GM12878 (cell line): ENCODE measurements around the gene CTH. TPM values are rescaled to one million over a fixed set of nuclear protein-coding genes. Genes with fewer than 3 reads are reported as not detected.

Experiments
- ATAC-seq: fragments of 200-7000 bp; cut with Tn5 transposase; 3 replicates; pipeline ENCODE4 v1.9.1; 2020; ENCODE audit warnings: mild to moderate bottlenecking, moderate library complexity
- BruUV-seq: library from RNA; stranded (reverse); fragments of 400-500 nt; replicated peaks from 2 replicates; lab custom pipeline; 2021; lab: Mats Ljungman, UMichigan
- CTCF ChIA-PET: fragments of 300-600 bp; sonication (Branson Sonifier 250); formaldehyde crosslinking; extraction: SDS; loops from one replicate; lab custom pipeline; 2021; ENCODE audit warnings: inconsistent platforms; lab: Yijun Ruan, JAX
- POLR2A ChIA-PET: fragments of 350-600 bp; formaldehyde crosslinking; extraction: SDS; loops from one replicate; lab custom pipeline; 2021; ENCODE audit warnings: inconsistent platforms; lab: Charles Lee
- RAD21 ChIA-PET: fragments of 300-600 bp; sonication (Branson Sonifier 250); formaldehyde crosslinking; loops from one replicate; lab custom pipeline; 2023; ENCODE audit warnings: antibody characterized with exemption; ENCODE audit not compliant: unreplicated experiment; lab: Charles Lee
- SMC1A ChIA-PET: fragments of 300-600 bp; sonication (Branson Sonifier 250); formaldehyde crosslinking; loops from one replicate; lab custom pipeline; 2023; ENCODE audit not compliant: unreplicated experiment, uncharacterized antibody; lab: Charles Lee
- DNase-seq: peaks from one replicate; pipeline ENCODE4 v3.0.0-alpha.2; 2011; ENCODE audit warnings: low read depth, low spot score
- FAIRE-seq: peaks from 3 replicates; lab custom pipeline; 2011; peaks lifted over from hg19 to GRCh38; lab: Jason Lieb, UNC
- H2AFZ ChIP-seq: 2 replicates; pipeline ENCODE4 v1.6.0; 2011; ENCODE audit warnings: low read depth, low read length, control low read depth; ENCODE audit not compliant: control insufficient read depth
- H3K27ac ChIP-seq: 2 replicates; pipeline ENCODE4 v1.5.1; 2011; ENCODE audit warnings: control low read depth; ENCODE audit not compliant: control insufficient read depth, insufficient read depth
- H3K27me3 ChIP-seq, 2 experiments: replicated peaks in 1 of 2; 2 replicates each; pipeline versions ENCODE4 v1.6.0 to v1.6.1; 2011; ENCODE audit warnings: low read length in 1 of 2; ENCODE audit not compliant: control insufficient read depth in 2 of 2, insufficient read depth in 2 of 2
- H3K36me3 ChIP-seq, 2 experiments: 2 replicates each; pipeline ENCODE4 v1.5.1; 2011; ENCODE audit warnings: low read length in 1 of 2; ENCODE audit not compliant: control insufficient read depth in 2 of 2, insufficient read depth in 2 of 2
- H3K4me1 ChIP-seq: 2 replicates; pipeline ENCODE4 v1.6.1; 2011; ENCODE audit warnings: mild to moderate bottlenecking, low read length, moderate library complexity, mixed read lengths; ENCODE audit not compliant: control insufficient read depth, insufficient read depth
- H3K4me2 ChIP-seq: 2 replicates; pipeline ENCODE4 v1.6.0; 2011; ENCODE audit warnings: control low read depth; ENCODE audit not compliant: control insufficient read depth, insufficient read depth
- H3K4me3 ChIP-seq: fragments of 200-600 bp; sonication (generic); 2 replicates; pipeline ENCODE4 v1.5.1; 2016
- H3K79me2 ChIP-seq: 2 replicates; pipeline ENCODE4 v1.6.0; 2011; ENCODE audit warnings: low read length; ENCODE audit not compliant: control insufficient read depth, insufficient read depth
- H3K9ac ChIP-seq: 2 replicates; pipeline ENCODE4 v1.8.0; 2011; ENCODE audit warnings: low read length, control low read depth, mixed read lengths; ENCODE audit not compliant: control insufficient read depth, insufficient read depth
- H3K9me3 ChIP-seq: replicated peaks from 3 replicates; pipeline ENCODE4 v1.5.1; 2011; ENCODE audit warnings: mild to moderate bottlenecking, low read length; ENCODE audit not compliant: control insufficient read depth, insufficient read depth
- H4K20me1 ChIP-seq: 2 replicates; pipeline ENCODE4 v1.6.0; 2011; ENCODE audit not compliant: control insufficient read depth, insufficient read depth
- CHD1 ChIP-seq: IDR thresholded peaks from 2 replicates; pipeline ENCODE4 v1.6.1; 2012; ENCODE audit warnings: low read depth, low read length, improper control_type of control experiment
- CHD2 ChIP-seq: IDR thresholded peaks from 2 replicates; pipeline ENCODE4 v1.6.1; 2011; ENCODE audit warnings: low read depth, low read length, improper control_type of control experiment, borderline replicate concordance
- E2F8 ChIP-seq: fragments of 450-650 bp; IDR thresholded peaks from 2 replicates; pipeline ENCODE4 v1.6.1; 2018; ENCODE audit warnings: mild to moderate bottlenecking, low read depth, moderate library complexity; ENCODE audit not compliant: partially characterized antibody
- EZH2 ChIP-seq: IDR thresholded peaks from 2 replicates; pipeline ENCODE4 v1.6.1; 2012; ENCODE audit warnings: low read depth, mild to moderate bottlenecking, control low read depth, inconsistent platforms, low read length, borderline replicate concordance; ENCODE audit not compliant: control insufficient read depth
- HDAC6 ChIP-seq: fragments of 200-600 bp; sonication (generic); IDR thresholded peaks from one replicate; pipeline ENCODE4 v1.8.0; 2017; ENCODE audit warnings: antibody characterized with exemption; ENCODE audit not compliant: unreplicated experiment
- JUNB ChIP-seq: IDR thresholded peaks from 2 replicates; pipeline ENCODE4 v1.6.1; 2016; ENCODE audit warnings: antibody characterized with exemption, mild to moderate bottlenecking
- JUND ChIP-seq: IDR thresholded peaks from 2 replicates; pipeline ENCODE4 v1.6.1; 2012; ENCODE audit warnings: low read depth, mild to moderate bottlenecking, low read length, improper control_type of control experiment, moderate library complexity
- KDM1A ChIP-seq: fragments of 200-600 bp; sonication (generic); IDR thresholded peaks from 2 replicates; pipeline ENCODE4 v1.6.1; 2016; ENCODE audit warnings: borderline replicate concordance
- NFYA ChIP-seq: IDR thresholded peaks from 2 replicates; pipeline ENCODE4 v1.6.1; 2011; ENCODE audit warnings: low read depth, mild to moderate bottlenecking, low read length, improper control_type of control experiment, borderline replicate concordance
- PAX8 ChIP-seq: fragments of 450-650 bp; IDR thresholded peaks from 2 replicates; pipeline ENCODE4 v1.6.1; 2017; ENCODE audit warnings: mild to moderate bottlenecking, moderate library complexity
- RELA ChIP-seq: fragments of 450-650 bp; IDR thresholded peaks from 2 replicates; pipeline ENCODE4 v1.8.0; 2014; ENCODE audit warnings: borderline replicate concordance; ENCODE audit not compliant: partially characterized antibody
- SMARCA5 ChIP-seq: fragments of 450-650 bp; IDR thresholded peaks from 2 replicates; pipeline ENCODE4 v1.6.1; 2017; ENCODE audit warnings: mild to moderate bottlenecking
- SREBF1 ChIP-seq: IDR thresholded peaks from 2 replicates; pipeline ENCODE4 v1.6.1; 2012; ENCODE audit warnings: mild to moderate bottlenecking, low read length
- SUPT20H ChIP-seq: IDR thresholded peaks from 2 replicates; pipeline ENCODE4 v1.6.1; 2011; ENCODE audit warnings: low read depth, mild to moderate bottlenecking, low read length, moderate library complexity, borderline replicate concordance; ENCODE audit not compliant: control insufficient read depth
- ZBTB4 ChIP-seq: fragments of 450-650 bp; formaldehyde crosslinking; IDR thresholded peaks from 2 replicates; pipeline ENCODE4 v1.4.0; 2022; ENCODE audit warnings: mild to moderate bottlenecking, moderate library complexity
- ZNF207 ChIP-seq: fragments of 450-650 bp; IDR thresholded peaks from 2 replicates; pipeline ENCODE4 v1.6.1; 2014; ENCODE audit warnings: antibody characterized with exemption, mild to moderate bottlenecking, borderline replicate concordance
- ZNF217 ChIP-seq: fragments of 450-650 bp; IDR thresholded peaks from 2 replicates; pipeline ENCODE4 v1.6.1; 2017; ENCODE audit warnings: antibody characterized with exemption, mild to moderate bottlenecking
- ZZZ3 ChIP-seq: IDR thresholded peaks from 2 replicates; pipeline ENCODE4 v1.6.1; 2011; ENCODE audit warnings: low read depth; ENCODE audit not compliant: control insufficient read depth, insufficient read length
- WGBS: methylation state at CpG from one replicate; pipeline ENCODE4 v1.1.6; 2016; ENCODE audit warnings: low lambda C conversion rate; ENCODE audit not compliant: insufficient replicate concordance, insufficient coverage; ENCODE audit errors: missing lambda C conversion rate; 5-methylcytosine and 5-hydroxymethylcytosine counted together
- in situ Hi-C: fragments of 300-500 bp; cut with MboI; formaldehyde crosslinking; loops from 9 replicates; pipeline ENCODE4 v1.14.3; 2018; ENCODE audit warnings: mixed read lengths
- intact Hi-C: fragments of 100-400 bp; cut with micrococcal nuclease; formaldehyde crosslinking; loops from one replicate; pipeline ENCODE4 v1.14.2; 2022; ENCODE audit not compliant: unreplicated experiment
- polyA plus RNA-seq, 11 experiments: library from polyadenylated mRNA; depleted of rRNA in 4 of 11; unstranded in 6 of 11; stranded (reverse) in 5 of 11; fragments of >200 nt; fragmentation: Nextera tagmentation in 4 of 11; fragmentation: Illumina TruSeq in 1 of 11; extraction: Ambion mirVana in 4 of 11; extraction: Trizol in 1 of 11; gene quantifications; 1 replicate in 1 of 11; 2 replicates in 10 of 11; pipeline versions ENCODE4 v1.2.1 to v1.2.3, GENCODE V29; 2011 to 2016; ENCODE audit warnings: inconsistent platforms in 2 of 11, missing spikeins in 2 of 11, low read depth in 1 of 11
- total RNA-seq, 4 experiments: library from RNA; depleted of rRNA in 3 of 4; stranded (reverse); fragments of >200 nt in 3 of 4; fragmentation: Illumina TruSeq in 1 of 4; extraction: Trizol in 1 of 4; gene quantifications; 2 replicates each; pipeline versions ENCODE4 v1.2.1 to v1.2.3, GENCODE V29; 2013 to 2021

CTH gene
- total and polyA plus RNA-seq, 10 of the 15 experiments (the other 5 are each of a cell fraction or from before 2014, with no cell fraction given) = 6.3 to 17.5 (median 10.4) TPM

GRCh38 chr1:70467531-70467930 is 56.5 kb downstream of the CTH start:
- ChIA-PET RAD21 (no interaction called here), CTCF (no interaction called here), SMC1A (no interaction called here)
- WGBS = 57% methylated on average over 5 of the region's 6 CpGs
- DNase-seq (no peak), ATAC-seq (no peak)
- Histone ChIP-seq H3K79me2 (no peaks in the 10 kb centered on the region), H3K9me3 (no peaks in the 10 kb centered on the region), H3K27me3 (no peaks in the 10 kb centered on the region), H4K20me1 (no peaks in the 10 kb centered on the region), H3K4me2 (no peak overlapping the region), H3K27ac (no peak overlapping the region)
- in situ Hi-C loops = no loop called here
- BruUV-seq = no TSS peak
- intact Hi-C loops = no loop called here
- no peak for TF ChIP-seq KDM1A
- TF ChIP-seq ZNF207 = no peak
- TF ChIP-seq CHD1 = no peak
- TF ChIP-seq NFYA = no peak
- TF ChIP-seq HDAC6 = no peak
- no peak for TF ChIP-seq ZBTB4
- no peak for TF ChIP-seq CHD2
- no peak for TF ChIP-seq PAX8
- TF ChIP-seq SUPT20H = no peak
- TF ChIP-seq JUND = no peak
- TF ChIP-seq SREBF1 = no peak
- no peak for TF ChIP-seq EZH2
- no peak for TF ChIP-seq ZNF217
- TF ChIP-seq E2F8 = no peak
- TF ChIP-seq SMARCA5 = no peak
- no peak for TF ChIP-seq ZZZ3
- no peak for TF ChIP-seq JUNB
- TF ChIP-seq RELA = no peak
- TF ChIP-seq, all 136 proteins: peak for 0
- POLR2A ChIA-PET = no interaction called here
- FAIRE-seq = no peak
- Histone ChIP-seq H2AFZ (no peak overlapping the region), H3K9ac (no peak overlapping the region), H3K4me3 (no peak overlapping the region), H3K36me3 (no peaks in the 10 kb centered on the region), H3K4me1 (no peaks in the 10 kb centered on the region)
